ENCODE data around the gene FXYD5.

GRCh38 chr19:35136977-35137702 is 17.4 kb upstream of the FXYD5 start:
- TF ChIP-seq CTCF (IDR thresholded peaks at IDR 0.05 in 4 of 5, conservative IDR thresholded peaks at IDR 0.05 in 1 of 5) (no peak), POLR2A (IDR thresholded peaks at IDR 0.05) (no peak)
